Stimulated activated CD4-positive, alpha-beta T cell treated with anti-CD3 and anti-CD28 coated beads, TNF-alpha, amount 100 ng/mL, for 24 hours (primary cell): ENCODE measurements around the gene FYB2.

Experiments
- DNase-seq, 3 experiments: peaks; one replicate each; pipeline ENCODE4 v3.0.0-alpha.2; 2020; ENCODE audit warnings: low read depth in 3 of 3

The FYB2 gene

DNA sequence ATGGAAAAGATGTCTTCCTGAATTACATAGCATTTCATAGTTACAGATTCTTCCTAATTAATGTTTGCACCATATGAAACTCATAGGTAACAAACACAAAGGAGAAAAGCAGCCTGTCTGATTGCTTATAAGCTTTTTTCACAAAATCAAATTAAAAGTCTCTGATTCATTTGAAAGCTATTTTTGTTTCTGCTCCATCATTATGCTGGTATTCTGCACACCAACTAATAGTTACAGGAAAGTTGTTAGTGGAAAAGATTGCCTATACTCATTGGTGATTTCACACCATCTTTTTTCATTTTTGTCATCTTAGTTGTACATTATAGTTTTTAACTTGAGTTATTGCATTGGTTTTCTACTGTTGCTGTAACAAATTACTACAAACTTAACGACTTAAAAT is 104.0 kb downstream of the FYB2 start:
- no peak for DNase-seq

DNA sequence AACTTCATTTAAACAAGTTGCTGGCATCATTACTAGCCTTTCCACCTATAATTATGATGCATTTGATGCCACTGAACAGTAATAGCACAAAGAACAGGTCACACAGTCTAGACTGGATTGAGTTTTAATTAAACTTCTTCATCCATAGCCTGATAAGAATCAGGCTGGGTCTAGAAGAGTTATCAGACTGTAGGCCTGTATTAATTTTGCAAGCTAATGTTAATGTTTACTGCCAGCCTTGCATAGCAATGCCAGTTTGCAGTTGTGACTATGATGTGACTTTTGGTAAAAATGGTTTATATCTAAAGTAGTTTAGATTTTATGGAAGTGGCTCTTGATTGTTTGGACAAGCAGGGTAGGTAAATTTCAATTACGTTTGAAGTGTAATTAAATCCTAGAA is 106.1 kb downstream of the FYB2 start:
- no peak for DNase-seq

DNA sequence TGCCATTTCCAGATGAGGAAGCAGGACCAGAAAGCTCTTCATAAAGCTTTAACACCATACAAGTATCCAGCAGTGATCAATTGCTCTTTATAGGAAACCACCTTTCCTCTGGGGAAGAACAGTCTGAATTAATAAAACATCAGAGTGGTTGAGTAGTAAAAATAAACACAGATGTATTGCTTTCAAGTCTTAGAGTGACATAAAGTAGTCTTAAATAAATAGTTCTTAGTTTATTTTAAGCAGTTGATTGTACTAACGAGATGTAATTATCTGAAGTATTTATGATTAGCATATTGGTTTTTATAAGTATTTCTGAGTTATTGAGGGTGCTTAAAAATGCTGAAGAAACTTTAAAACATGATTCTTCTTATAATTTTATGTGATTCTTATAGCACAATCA is 107.1 kb downstream of the FYB2 start:
- no peak for DNase-seq

DNA sequence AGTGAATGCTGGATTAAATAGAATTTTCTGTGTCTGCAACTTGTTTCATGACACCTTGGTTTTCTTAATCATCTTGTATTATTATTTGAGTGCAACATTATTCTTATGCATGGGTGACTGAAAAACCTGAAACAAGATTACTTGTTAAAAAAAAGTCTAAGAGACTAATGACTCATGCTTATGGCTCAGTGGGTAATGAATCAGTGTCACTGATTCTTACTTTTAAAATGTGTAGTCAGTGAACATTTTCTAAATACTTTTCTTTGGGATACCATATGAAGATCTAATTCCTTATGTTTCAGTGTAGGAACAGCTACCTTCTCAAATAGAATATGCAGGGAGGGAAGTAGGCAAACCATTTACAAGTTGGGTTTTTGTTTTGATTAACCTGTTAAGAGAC is 108.6 kb downstream of the FYB2 start:
- no peak for DNase-seq

DNA sequence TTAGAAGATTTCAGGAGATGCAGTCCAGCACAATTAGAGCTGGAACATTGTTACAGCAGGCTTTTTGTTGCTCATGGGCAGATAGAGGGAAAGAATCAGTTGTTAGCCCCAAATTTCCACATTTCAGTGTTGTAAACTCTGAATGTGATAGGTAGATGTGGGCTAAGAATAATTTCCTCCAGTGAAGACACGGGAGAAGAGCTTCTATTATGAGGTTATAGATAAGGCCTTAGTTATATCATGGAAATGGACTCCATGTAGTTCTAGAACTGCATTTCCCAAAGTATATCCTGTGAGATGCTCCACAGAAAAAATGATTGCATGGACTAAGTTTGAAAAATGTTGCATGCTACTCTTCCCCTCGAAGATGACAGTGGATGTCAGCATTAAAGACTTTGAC is 109.2 kb downstream of the FYB2 start:
- no peak for DNase-seq

DNA sequence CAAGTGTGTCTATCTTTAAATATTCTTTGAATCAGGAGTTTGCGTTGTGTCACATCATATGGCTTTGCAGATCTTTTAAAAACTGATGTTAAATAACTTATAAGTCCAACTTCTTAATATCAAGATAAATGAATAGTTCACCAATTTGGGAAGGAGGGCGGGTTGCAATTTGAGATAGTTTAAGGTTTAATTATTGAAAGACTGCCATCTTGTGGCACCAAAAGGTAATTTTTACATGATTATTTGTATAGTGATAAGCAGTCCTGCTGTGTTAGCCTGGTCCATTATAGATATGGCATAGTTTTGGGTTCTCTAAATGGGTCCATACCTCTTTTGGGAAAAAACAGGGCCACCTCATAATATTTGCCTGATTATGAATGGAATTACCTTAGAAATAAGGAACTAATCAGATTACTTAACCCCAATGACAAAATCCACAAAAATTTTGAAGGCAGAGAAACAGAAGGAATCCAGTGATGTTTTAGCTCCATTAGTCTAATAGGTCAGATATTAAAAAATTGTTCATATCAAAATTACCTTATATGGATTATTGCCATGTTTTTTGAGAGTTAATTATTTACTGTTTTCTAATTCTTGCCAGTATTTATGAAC is 109.8 kb downstream of the FYB2 start:
- no peak for DNase-seq

DNA sequence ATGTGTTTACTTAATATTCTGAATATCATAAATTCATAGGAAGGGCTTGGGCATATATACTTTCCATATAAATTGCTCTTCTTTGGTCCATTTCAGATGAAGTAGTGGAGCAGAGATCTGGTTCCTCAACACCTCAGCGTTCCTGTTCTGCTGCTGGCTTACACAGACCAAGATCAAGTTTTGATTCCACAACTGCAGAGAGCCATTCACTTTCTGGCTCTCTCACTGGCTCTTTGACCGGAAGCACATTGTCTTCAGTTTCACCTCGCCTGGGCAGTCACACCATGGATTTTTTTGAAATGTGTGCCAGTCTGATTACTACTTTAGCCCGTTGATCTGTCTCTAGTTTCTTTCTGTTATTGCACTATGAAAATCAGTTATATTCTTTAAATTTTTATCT is 111.8 kb downstream of the FYB2 start:
- no peak for DNase-seq

DNA sequence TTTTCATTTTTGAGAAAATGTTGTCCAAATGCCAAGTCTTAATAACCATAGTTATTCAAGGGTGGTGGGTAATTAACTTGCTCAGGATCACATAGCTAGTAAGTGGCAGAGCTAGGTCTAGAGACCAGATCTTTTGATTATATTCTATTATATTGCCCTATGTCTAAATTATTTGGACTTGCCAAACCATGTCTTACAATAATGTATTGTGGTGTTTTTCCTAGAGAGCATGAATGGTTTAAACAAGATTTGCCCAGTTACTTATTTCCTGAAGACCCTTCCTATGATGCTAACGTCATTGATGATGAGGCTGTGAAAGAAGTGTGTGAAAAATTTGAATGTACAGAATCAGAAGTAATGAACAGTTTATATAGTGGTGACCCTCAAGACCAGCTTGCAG is 115.5 kb downstream of the FYB2 start:
- no peak for DNase-seq

DNA sequence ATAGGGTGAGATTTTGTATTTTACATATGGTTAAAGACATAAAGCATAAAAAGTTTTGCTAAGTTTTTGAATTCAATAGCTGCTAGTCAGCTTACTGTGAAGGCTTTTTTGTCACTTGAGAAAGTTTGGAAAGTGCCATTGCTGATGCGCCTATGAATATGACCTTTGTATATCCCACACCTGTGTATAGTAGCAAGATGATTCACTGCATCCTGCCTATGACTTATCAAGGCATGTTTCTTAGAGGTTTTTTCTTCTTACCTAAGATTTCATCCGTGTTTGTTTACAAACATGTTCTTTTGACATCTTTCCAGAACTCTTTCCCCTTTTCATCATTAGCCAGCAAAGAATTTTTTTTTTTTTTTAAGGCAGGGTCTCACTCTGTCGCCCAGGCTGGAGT is 122.5 kb downstream of the FYB2 start:
- no peak for DNase-seq

DNA sequence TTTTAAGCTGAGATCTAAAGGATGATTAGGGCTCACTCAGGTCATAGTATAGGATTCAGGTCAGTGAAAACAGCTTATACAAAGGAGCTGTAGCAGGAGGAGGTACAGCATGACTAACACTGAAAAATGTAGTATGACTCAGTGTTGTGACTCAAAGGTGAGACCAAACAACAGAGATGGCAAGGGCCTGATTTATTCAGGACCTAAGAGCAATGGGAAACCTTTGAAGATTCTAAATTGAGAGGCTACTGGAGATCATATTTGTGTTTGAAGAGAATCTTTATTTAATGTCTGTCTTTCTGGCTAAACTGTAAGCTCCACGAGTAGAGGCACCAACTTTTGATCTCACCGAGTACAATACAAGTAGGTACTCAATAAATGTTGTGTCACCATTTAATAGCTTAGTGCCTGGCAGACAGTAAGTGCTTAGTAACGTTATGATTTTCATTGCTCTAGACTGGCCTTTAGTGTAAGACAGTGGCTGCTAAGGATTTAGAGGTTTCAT is 130.6 kb downstream of the FYB2 start:
- DNase-seq = no peak

DNA sequence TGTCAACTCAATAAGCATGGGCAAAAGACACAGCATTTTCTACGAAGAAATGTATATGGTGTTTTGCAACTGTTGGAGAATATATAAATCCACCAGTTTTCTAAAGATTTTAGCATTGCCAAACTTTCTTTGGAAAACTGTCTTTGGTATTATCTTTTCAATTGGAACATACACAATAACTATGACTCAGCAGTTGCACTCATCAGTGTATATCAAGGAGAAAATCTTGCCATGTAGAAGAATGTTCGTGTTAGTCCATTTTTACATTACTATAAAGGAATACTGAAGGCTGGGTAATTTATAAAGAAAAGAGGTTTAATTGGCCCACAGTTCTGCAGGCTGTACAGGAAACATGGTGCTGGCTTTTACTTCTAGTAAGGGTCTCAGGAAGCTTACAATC is 133.0 kb downstream of the FYB2 start:
- no peak for DNase-seq

DNA sequence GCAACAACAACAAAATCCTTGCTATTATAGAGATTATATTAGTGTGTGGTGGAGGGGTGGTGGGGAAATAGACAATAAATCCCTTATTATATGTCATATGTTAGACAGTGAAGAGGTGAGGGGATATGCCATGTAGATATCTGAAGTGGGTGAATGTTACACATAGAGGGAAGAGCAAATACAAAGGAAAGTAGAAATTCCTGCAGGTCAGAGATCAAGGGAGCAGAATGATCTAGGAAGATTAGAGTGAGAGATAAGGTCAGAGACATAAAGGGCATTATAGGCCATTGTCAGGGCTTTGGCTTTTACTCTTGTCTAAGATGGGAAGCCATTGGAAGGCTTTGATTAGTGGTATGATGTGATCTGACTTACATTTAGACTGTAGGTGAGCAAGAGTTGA is 135.6 kb downstream of the FYB2 start:
- DNase-seq = no peak

DNA sequence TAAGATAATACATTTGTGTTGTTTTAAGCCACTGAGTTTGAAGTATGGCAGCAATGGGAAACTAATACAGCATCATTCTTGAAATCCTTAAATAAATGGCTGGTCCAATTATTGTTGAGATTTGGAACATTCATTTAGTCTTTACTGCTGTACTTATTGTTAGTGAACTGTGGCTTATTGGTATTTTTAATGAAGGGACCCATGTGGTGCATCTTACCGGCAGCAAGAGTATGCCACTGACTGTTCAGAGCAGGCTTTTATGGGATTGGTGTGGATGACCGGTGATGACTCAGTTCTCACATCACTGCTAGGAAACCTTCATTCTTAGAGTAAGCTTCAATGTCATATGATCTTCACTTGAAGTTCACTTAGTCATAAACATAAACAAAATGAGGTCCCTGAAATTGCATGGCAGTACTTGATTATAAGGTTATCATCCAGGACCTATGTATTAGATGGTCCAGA is 142.6 kb downstream of the FYB2 start:
- DNase-seq = no peak

DNA sequence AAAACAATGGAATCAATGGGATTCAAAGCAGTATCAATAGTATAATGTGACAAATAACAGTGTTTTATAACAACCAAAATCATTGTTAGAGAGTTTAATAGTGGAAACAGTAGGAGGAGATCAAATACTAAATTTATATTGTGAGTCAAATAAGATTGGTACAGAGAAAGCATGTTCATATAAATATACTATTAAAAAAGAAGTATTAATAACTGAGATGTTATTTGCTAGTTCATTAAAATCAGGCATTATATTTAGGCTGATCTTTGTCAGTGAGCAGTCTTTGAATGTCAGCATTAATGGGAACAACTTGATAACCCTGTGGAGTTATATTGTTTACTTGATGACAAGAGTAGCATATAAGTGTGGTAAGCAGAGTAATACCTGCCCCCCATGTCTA is 143.4 kb downstream of the FYB2 start:
- no peak for DNase-seq

DNA sequence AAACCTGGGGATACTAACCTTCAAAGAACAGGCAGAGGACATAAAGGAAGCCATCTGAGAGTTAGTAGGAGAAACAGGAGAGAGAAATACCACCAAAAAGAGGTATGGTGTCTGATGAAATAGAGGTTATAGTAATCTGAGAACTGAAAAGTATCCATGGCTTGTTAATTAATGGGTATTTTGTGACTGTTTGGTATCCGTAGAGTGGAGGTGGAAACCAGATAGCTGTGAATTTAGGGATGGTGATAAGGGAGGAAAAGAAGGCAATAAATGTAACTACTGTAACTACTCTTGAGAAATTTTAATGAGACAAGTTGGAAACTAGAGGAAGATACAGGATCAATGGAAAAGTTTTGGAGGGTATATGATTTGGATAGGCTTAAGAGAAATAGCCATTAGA is 146.6 kb downstream of the FYB2 start:
- DNase-seq = no peak

DNA sequence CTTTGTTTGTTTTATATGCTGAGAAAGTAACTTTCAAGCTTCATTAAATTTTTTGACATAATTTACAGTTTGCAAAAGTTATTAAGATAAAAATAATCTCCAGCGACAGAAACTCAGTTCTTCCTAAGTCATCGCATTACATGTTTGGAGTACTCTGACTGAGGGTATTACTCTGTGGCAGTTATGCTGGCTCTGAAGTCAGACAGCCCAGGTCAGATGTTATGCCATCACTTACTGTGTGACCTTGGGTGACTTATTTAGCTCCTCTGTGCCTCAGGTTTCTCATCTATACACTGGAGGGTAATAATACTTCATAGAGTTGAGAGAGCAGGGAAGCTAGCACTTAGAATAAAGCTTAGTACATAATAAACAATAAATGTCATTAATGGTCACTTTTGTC is 147.7 kb downstream of the FYB2 start:
- DNase-seq = no peak

DNA sequence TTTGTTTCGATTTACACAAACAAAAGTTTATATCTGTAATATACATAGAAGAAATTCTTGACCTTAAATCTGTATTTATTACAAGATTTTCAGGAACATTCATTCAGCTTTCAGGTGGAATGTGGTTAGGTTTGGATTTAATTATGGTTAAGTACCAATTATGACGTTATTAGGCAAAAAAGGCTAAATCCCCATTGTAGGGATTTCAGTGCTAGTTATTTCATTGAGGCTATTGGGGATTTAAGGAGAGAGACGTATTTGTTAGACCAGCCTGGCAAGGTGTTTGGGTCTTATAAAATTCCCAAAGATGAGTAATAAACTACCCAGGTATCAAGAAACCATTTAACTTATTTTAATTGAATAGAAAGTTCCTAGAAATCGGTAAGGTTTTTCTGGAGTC is 148.1 kb downstream of the FYB2 start:
- no peak for DNase-seq

DNA sequence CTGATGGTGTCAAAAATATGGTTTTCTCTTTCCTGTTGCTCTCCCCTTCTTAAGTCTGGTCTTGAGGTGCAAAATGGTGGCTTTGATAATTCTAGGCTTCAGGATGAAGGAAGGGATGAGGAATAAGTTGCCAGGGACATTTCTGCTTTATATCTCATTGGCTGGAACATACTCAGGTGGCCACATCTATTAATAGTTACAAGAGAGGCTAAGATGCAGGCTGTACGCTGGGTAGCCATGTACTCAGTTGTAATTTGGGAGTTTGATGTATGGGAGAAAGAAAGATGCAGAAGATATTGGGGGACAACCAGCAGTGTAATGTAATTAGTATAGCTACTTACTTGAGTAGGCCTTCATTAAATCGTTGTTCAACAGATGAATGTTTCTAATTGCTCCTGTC is 148.9 kb downstream of the FYB2 start:
- no peak for DNase-seq
